ENCODE results near the gene TOMM5. TPM values are rescaled to one million over a fixed set of nuclear protein-coding genes. Genes with fewer than 3 reads are reported as not detected.

The TOMM5 gene
- 100 to 1,000 TPM; 118 to 153 TPM for total RNA-seq

- peak; percentile 95 for ATAC-seq
- peaks cover 32% of the 10 kb centered on the region for H3K4me1 Mint-ChIP-seq
- CTCF ChIA-PET, result interaction anchor here (0.6 to 5.1 kb wide), 7 partner anchors 9 to 470 kb away, joined by 3 to 26 read pairs (median 4); partner anchors contain the start of gene FBXO10
- H3K27me3 Mint-ChIP-seq, result peaks cover 9% of the 10 kb centered on the region
- H3K9me3 Mint-ChIP-seq (ENCODE audit: low read depth), result no peaks in the 10 kb centered on the region
- POLR2A ChIA-PET, result interaction anchor here (0.8 to 1.6 kb wide), 7 partner anchors 8 to 193 kb away, joined by 3 to 7 read pairs (median 4); partner anchors contain the start of genes EXOSC3 and FBXO10
- H3K36me3 Mint-ChIP-seq (ENCODE audit: low read depth), result peaks cover 28% of the 10 kb centered on the region
- peak within 1 kb of the TSS; percentile 98 for H3K27ac Mint-ChIP-seq
- intact Hi-C loops (cut with DNase I, micrococcal nuclease), result loop anchor here (1.0 to 10.0 kb wide), 19 partner anchors 58 to 1192 kb away; partner anchors contain the start of genes FRMPD1 (in 2 of the 2), GRHPR (in 2 of the 2), POLR1E (in 2 of the 2) and TRMT10B (in 2 of the 2)
- peak; percentile 96 for DNase-seq
- H3K4me3 Mint-ChIP-seq, result peak within 1 kb of the TSS; percentile 100
Observed at GRCh38 chr9:37592108-37592951, at the start of gene TOMM5. Gene TOMM5, minus strand, starts transcription at chr9:37592597. Its CDS starts 65 bp downstream, at chr9:37592532.

- ATAC-seq (no peak), DNase-seq (no peak)
- Mint-ChIP-seq H3K4me1 (no peaks in the 10 kb centered on the region), H3K27me3 (peaks cover 11% of the 10 kb centered on the region), H3K4me3 (no peak overlapping the region), H3K27ac (no peak overlapping the region), H3K9me3 (ENCODE audit: low read depth) (no peaks in the 10 kb centered on the region), H3K36me3 (ENCODE audit: low read depth) (no peaks in the 10 kb centered on the region)
- ChIA-PET POLR2A (no interaction called here), CTCF (no interaction called here)
- intact Hi-C loops (cut with DNase I, micrococcal nuclease), result no loop called here
Observed at GRCh38 chr9:37641331-37641730, 48.9 kb upstream of the TOMM5 start.

DNA sequence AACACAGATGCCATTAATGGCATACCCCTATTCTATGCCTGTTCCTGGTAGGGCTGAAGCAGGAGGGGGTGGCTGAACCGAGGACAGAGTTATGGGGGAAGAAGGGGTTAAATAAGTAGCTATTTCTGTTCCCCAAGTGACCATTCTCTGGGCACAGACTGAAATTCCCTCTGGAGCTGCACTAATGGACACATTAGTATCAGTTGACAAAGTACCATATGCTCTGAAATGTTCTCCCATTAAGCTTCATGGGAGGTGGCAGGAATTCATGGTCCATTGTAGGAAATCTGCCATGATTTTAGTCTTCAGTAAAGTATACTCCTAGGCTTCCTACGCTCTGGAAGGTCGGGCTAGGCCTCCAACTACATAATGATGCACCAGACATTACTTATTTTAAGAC lies 47.8 kb upstream of the TOMM5 start:
- no peak for ATAC-seq
- CTCF ChIA-PET, result no interaction called here
- peaks cover 13% of the 10 kb centered on the region for H3K27me3 Mint-ChIP-seq
- no peaks in the 10 kb centered on the region for H3K9me3 Mint-ChIP-seq (ENCODE audit: low read depth)
- no peaks in the 10 kb centered on the region for H3K36me3 Mint-ChIP-seq (ENCODE audit: low read depth)
- DNase-seq, result no peak
- no peaks in the 10 kb centered on the region for H3K4me1 Mint-ChIP-seq
- H3K4me3 Mint-ChIP-seq, result no peak overlapping the region
- H3K27ac Mint-ChIP-seq, result no peak overlapping the region
- intact Hi-C loops (cut with DNase I, micrococcal nuclease), result no loop called here
- POLR2A ChIA-PET, result no interaction called here

DNA sequence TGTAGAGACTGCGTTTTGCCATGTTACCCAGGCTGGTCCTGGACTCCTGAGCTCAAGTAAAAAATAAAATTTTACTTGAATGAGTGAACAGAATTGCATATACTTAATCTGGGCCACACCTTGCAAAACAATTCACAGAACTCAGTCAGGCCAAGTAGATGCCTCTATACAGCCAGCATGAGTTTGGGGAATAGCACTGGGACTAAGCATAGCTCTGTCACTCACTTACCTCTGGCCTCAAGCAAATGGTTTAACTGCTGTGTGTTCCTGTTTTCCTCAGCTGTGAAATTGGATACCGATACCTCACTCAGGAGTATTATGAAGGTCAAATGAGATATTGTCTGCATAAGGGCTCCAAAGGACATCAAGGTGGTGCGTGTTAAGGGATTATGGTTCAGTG lies 47.4 kb upstream of the TOMM5 start:
- H3K27ac Mint-ChIP-seq, result no peak overlapping the region
- CTCF ChIA-PET, result no interaction called here
- POLR2A ChIA-PET, result no interaction called here
- no peaks in the 10 kb centered on the region for H3K36me3 Mint-ChIP-seq (ENCODE audit: low read depth)
- DNase-seq (no peak), ATAC-seq (no peak)
- intact Hi-C loops (cut with DNase I, micrococcal nuclease), result no loop called here
- no peaks in the 10 kb centered on the region for H3K4me1 Mint-ChIP-seq
- H3K9me3 Mint-ChIP-seq (ENCODE audit: low read depth), result no peaks in the 10 kb centered on the region
- H3K4me3 Mint-ChIP-seq, result no peak overlapping the region
- H3K27me3 Mint-ChIP-seq, result peaks cover 13% of the 10 kb centered on the region

DNA sequence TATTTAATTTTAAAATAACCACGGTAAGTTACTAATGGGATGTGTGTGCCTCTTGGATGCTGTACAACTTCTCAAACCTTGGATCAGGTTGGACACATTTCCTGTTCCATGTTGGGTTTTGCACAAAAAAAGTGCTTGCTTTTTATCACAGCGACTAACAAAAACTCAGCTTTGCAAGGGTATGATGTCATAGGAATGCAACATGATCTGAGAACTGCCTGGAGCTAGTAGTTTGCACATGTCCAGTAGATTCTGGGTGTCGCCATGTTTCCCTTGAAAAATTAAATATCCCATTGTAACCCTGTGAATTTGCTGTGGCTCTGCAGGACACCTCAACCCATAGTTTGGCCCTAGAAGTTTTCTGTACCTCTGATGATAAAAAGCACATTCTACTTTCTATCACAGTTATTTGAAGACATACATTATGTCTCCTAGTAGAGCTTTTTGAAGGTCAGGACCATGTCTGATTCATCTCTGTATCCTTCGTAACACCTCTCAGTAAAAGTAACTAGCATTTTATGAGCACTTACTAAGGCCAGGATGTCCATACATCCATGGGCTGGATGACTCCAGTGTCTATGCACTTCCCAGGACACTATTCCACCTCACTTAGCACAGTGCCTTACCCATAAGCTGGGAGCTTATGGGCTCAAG lies 46.8 kb upstream of the TOMM5 start:
- ChIA-PET CTCF (no interaction called here), POLR2A (no interaction called here)
- Mint-ChIP-seq H3K4me1 (no peaks in the 10 kb centered on the region), H3K27ac (no peak overlapping the region), H3K27me3 (peaks cover 10% of the 10 kb centered on the region), H3K9me3 (ENCODE audit: low read depth) (no peaks in the 10 kb centered on the region), H3K4me3 (no peak overlapping the region), H3K36me3 (ENCODE audit: low read depth) (no peaks in the 10 kb centered on the region)
- intact Hi-C loops (cut with DNase I, micrococcal nuclease), result no loop called here
- no peak for ATAC-seq
- no peak for DNase-seq

DNA sequence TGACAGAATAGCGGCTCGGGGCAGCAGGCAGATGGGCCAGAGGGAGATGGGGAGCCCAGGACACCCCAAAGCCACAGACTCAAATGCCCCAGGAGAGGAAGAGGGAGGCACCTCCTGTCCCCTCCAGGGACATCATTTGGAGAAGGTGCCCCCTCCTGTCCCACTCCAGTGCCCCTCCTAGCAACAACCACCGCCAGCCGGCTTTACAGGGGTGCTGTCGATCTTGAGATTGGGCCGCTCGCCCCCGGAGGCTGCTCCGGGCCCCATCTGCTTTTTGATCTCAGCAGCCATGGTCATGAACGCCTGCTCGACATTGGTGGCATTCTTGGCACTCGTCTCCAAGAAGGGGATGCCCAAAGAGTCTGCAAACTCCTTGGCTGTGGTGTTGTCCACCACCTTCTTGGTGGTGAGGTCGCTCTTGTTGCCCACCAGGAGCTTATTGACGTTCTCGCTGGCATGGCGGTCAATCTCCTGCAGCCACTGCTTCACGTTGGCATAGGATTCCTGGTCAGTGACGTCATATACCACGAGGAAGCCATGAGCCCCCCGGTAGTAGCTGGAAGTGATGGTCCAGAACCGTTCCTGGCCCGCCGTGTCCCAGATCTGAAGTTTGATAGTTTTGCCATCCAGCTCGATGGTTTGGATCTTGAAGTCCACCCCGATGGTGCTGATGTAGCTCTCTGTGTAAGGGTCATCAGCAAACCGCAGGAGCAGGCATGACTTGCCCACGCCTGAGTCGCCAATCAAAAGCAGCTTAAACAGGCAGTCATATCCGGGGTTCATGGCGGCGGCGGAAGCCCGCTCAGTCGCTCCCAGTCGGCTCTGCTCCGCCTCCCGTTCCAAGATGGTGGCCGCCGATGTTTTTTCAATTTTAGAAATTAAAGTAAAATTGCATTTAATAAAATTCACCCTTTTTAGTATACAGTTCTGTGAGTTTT lies 44.4 kb upstream of the TOMM5 start:
- POLR2A ChIA-PET, result no interaction called here
- no peaks in the 10 kb centered on the region for H3K36me3 Mint-ChIP-seq (ENCODE audit: low read depth)
- CTCF ChIA-PET, result no interaction called here
- no peak overlapping the region for H3K4me3 Mint-ChIP-seq
- no peaks in the 10 kb centered on the region for H3K9me3 Mint-ChIP-seq (ENCODE audit: low read depth)
- no peak overlapping the region for H3K27ac Mint-ChIP-seq
- DNase-seq (no peak), ATAC-seq (no peak)
- H3K27me3 Mint-ChIP-seq, result peaks cover 7% of the 10 kb centered on the region
- intact Hi-C loops (cut with DNase I, micrococcal nuclease), result no loop called here
- no peaks in the 10 kb centered on the region for H3K4me1 Mint-ChIP-seq

DNA sequence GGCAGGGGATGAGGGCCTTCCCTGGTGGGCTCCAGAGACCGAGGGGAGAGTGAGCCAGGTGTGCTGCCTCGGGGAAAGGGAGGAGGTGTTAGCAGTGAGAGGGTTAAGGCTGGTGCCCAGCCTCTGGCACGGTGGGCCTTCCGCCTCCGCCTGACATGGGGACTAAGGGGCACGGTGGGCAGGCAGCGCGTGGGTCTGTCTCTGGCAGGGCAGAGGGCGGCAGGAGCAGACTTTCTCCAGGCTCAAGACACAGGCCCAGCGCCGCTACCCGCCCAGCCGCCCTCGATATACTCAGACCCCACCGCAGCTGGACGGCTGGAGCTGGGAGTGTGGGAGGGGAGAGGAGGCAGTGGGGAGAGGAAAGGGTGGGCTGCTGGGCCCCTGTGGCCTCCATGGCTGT lies 43.4 kb upstream of the TOMM5 start:
- intact Hi-C loops (cut with DNase I, micrococcal nuclease), result no loop called here
- H3K4me3 Mint-ChIP-seq, result no peak overlapping the region
- ChIA-PET CTCF (no interaction called here), POLR2A (no interaction called here)
- H3K27ac Mint-ChIP-seq, result no peak overlapping the region
- no peak for ATAC-seq
- DNase-seq, result no peak
- H3K4me1 Mint-ChIP-seq, result no peaks in the 10 kb centered on the region
- no peaks in the 10 kb centered on the region for H3K9me3 Mint-ChIP-seq (ENCODE audit: low read depth)
- H3K27me3 Mint-ChIP-seq, result peaks cover 7% of the 10 kb centered on the region
- no peaks in the 10 kb centered on the region for H3K36me3 Mint-ChIP-seq (ENCODE audit: low read depth)

GRCh38 chr9:37632479-37632878 lies 40.1 kb upstream of the TOMM5 start:
- H3K4me1 Mint-ChIP-seq, result no peaks in the 10 kb centered on the region
- H3K9me3 Mint-ChIP-seq (ENCODE audit: low read depth), result no peaks in the 10 kb centered on the region
- intact Hi-C loops (cut with DNase I, micrococcal nuclease), result no loop called here
- no peak overlapping the region for H3K27ac Mint-ChIP-seq
- ChIA-PET POLR2A (no interaction called here), CTCF (no interaction called here)
- DNase-seq (no peak), ATAC-seq (no peak)
- H3K27me3 Mint-ChIP-seq, result peaks cover 6% of the 10 kb centered on the region
- H3K36me3 Mint-ChIP-seq (ENCODE audit: low read depth), result no peaks in the 10 kb centered on the region
- no peak overlapping the region for H3K4me3 Mint-ChIP-seq

DNA sequence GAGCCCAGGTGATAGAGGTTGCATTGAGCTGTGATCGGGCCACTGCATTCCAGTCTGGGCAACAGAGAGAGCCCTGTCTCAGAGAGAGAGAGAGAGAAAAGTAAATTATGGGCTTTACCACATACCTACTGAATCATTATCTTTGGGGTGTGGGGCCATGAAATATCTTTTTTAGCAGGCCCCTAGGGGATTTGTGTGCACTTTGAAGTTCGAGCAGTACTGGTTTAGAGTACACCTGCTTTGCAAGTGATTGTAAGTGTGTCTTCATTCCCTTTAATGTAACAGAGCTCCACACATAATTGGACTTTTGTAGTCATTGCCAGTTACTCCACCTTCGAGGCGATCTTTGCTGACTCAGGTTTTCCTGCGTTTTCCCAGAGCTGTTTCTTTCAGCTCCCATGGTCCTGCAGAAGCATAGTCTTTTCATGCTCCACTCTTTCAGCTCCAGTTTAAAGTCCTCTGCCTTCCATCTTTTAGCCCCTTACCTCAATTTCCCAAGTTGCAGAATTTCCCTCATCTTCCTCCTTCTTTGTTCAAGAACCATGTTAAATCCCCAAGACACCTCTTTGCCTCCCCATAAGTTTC lies 34.4 kb upstream of the TOMM5 start:
- intact Hi-C loops (cut with DNase I, micrococcal nuclease), result loop anchor here in 1 of 2 experiments (5.0 to 10.0 kb wide), 2 partner anchors 36 to 62 kb away; no protein-coding TSS in a partner anchor
- no peak for ATAC-seq
- no peak for DNase-seq
- Mint-ChIP-seq H3K27me3 (peaks cover 2% of the 10 kb centered on the region), H3K4me1 (no peaks in the 10 kb centered on the region), H3K4me3 (no peak overlapping the region), H3K9me3 (ENCODE audit: low read depth) (no peaks in the 10 kb centered on the region), H3K36me3 (ENCODE audit: low read depth) (no peaks in the 10 kb centered on the region), H3K27ac (no peak overlapping the region)
- ChIA-PET POLR2A (no interaction called here), CTCF (no interaction called here)

GRCh38 chr9:37625758-37626147 lies 33.4 kb upstream of the TOMM5 start:
- H3K9me3 Mint-ChIP-seq (ENCODE audit: low read depth), result no peaks in the 10 kb centered on the region
- H3K27ac Mint-ChIP-seq, result no peak overlapping the region
- no peak for DNase-seq
- CTCF ChIA-PET, result interaction anchor here (1.0 kb wide), 1 partner anchor 193 kb away, joined by 3 read pairs; no protein-coding TSS in a partner anchor
- intact Hi-C loops (cut with DNase I, micrococcal nuclease), result loop anchor here in 1 of 2 experiments (5.0 to 10.0 kb wide), 2 partner anchors 37 to 61 kb away; no protein-coding TSS in a partner anchor
- POLR2A ChIA-PET, result no interaction called here
- no peak for ATAC-seq
- peaks cover 2% of the 10 kb centered on the region for H3K27me3 Mint-ChIP-seq
- no peaks in the 10 kb centered on the region for H3K36me3 Mint-ChIP-seq (ENCODE audit: low read depth)
- H3K4me3 Mint-ChIP-seq, result no peak overlapping the region
- H3K4me1 Mint-ChIP-seq, result no peaks in the 10 kb centered on the region
